Measurements from ENCODE around the gene CYP4F8. TPM values are rescaled to one million over a fixed set of nuclear protein-coding genes. Genes with fewer than 3 reads are reported as not detected.

The CYP4F8 gene
- total RNA-seq, 1 experiment from 2014 or later = not detected

- Mint-ChIP-seq H3K9me3 (peaks cover 18% of the 10 kb centered on the region), H3K36me3 (peaks cover 7% of the 10 kb centered on the region), H3K4me3 (no peak overlapping the region), H3K4me1 (no peaks in the 10 kb centered on the region), H3K27ac (no peak overlapping the region), H3K27me3 (ENCODE audit: low read depth) (peaks cover 49% of the 10 kb centered on the region)
- ATAC-seq = no peak
- TF ChIP-seq GTF2I (CRISPR knock-in tag; conservative IDR thresholded peaks at IDR 0.05) (no peak), HMGXB4 (CRISPR knock-in tag; IDR thresholded peaks at IDR 0.05) (no peak), NR3C1 (CRISPR knock-in tag; conservative IDR thresholded peaks at IDR 0.05; ENCODE audit: low read depth) (no peak), EMX1 (CRISPR knock-in tag; IDR thresholded peaks at IDR 0.05) (no peak), ZNF263 (CRISPR knock-in tag; IDR thresholded peaks at IDR 0.05; ENCODE audit: low read depth) (no peak), RELA (CRISPR knock-in tag; IDR thresholded peaks at IDR 0.05; ENCODE audit: borderline replicate concordance) (no peak), ZNF671 (CRISPR knock-in tag; IDR thresholded peaks at IDR 0.05) (no peak), E2F5 (CRISPR knock-in tag; IDR thresholded peaks at IDR 0.05) (no peak), FOXP4 (CRISPR knock-in tag; IDR thresholded peaks at IDR 0.05) (no peak), ZNF138 (CRISPR knock-in tag; conservative IDR thresholded peaks at IDR 0.05) (no peak), JUN (CRISPR knock-in tag; IDR thresholded peaks at IDR 0.05) (no peak), E2F4 (CRISPR knock-in tag; IDR thresholded peaks at IDR 0.05; ENCODE audit: borderline replicate concordance, low read depth) (no peak), ZBTB21 (CRISPR knock-in tag; IDR thresholded peaks at IDR 0.05; ENCODE audit: borderline replicate concordance) (no peak), ZNF219 (CRISPR knock-in tag; IDR thresholded peaks at IDR 0.05; ENCODE audit: borderline replicate concordance) (no peak), GABPB1 (CRISPR knock-in tag; IDR thresholded peaks at IDR 0.05) (no peak), USF1 (CRISPR knock-in tag; IDR thresholded peaks at IDR 0.05) (no peak), CDX4 (CRISPR knock-in tag; IDR thresholded peaks at IDR 0.05; ENCODE audit: borderline replicate concordance) (no peak), ARID4B (CRISPR knock-in tag; IDR thresholded peaks at IDR 0.05; ENCODE audit: borderline replicate concordance) (no peak)
- ChIA-PET CTCF (no interaction called here), POLR2A (no interaction called here)
- no peak for DNase-seq (ENCODE audit: low spot score)
These were observed 31.7 kb upstream of the CYP4F8 start for GRCh38 chr19:15583346-15583745.

Data from WTC11 (cell line).